ENCODE data around the gene SLC9A3.

DNA sequence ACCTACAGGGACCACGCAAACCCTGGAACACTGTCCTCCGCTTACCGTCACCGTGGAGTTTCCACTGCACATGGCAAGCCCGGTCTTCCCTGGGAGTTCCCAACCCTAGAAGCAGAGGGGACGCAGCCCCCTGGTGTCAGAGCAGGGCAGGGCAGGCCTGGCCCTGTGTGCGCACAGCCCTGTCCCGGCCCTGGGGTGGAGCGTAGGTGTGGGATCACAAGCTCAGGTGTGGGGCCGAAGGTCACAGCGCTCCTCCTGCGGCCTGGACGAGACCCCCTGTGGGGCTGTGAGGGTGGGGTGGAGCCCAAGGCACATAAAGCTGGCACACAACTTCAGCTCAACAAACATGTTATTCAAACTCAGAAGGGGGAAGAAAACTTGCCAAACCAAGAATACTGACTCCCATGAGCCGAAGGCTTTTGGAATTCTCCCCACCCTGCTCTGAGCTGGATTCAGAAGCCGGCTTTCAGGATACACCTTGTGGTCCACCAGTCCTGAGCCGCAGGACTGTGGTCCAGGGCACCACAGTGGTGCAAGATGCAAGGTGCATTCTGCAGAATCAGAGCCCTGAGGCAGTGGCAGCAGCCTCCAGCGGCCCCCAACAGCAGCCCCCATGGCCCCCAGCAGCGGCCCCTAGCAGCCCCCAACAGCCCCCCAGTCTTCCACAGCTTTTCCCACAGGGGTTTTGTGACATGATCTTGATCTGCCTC lies 93.1 kb downstream of the SLC9A3 start:
- TF ChIP-seq, protein P1, sequence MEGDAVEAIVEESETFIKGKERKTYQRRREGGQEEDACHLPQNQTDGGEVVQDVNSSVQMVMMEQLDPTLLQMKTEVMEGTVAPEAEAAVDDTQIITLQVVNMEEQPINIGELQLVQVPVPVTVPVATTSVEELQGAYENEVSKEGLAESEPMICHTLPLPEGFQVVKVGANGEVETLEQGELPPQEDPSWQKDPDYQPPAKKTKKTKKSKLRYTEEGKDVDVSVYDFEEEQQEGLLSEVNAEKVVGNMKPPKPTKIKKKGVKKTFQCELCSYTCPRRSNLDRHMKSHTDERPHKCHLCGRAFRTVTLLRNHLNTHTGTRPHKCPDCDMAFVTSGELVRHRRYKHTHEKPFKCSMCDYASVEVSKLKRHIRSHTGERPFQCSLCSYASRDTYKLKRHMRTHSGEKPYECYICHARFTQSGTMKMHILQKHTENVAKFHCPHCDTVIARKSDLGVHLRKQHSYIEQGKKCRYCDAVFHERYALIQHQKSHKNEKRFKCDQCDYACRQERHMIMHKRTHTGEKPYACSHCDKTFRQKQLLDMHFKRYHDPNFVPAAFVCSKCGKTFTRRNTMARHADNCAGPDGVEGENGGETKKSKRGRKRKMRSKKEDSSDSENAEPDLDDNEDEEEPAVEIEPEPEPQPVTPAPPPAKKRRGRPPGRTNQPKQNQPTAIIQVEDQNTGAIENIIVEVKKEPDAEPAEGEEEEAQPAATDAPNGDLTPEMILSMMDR (IDR thresholded peaks at IDR 0.05): peak; percentile 37 to 63 (median 50)
- TF ChIP-seq POLR2AphosphoS5 (IDR thresholded peaks at IDR 0.05; ENCODE audit: insufficient read depth in 1 of 2, low read depth in 1 of 2): no peak
